A549 (cell line): Measurements from ENCODE around the gene PI4K2A.

Experiments
- CTCF ChIP-seq: fragments of >200 bp; sonication (Bioruptor Twin); formaldehyde crosslinking; IDR thresholded peaks from 3 replicates; pipeline ENCODE4 v1.5.1; 2016
- EP300 ChIP-seq, 2 experiments: fragments of >200 bp; sonication (Bioruptor Twin); formaldehyde crosslinking; IDR thresholded peaks; 2 replicates in 1 of 2; 3 replicates in 1 of 2; pipeline ENCODE4 v1.6.1; 2016 to 2017
- MAX ChIP-seq: IDR thresholded peaks from 2 replicates; pipeline ENCODE4 v1.6.1; 2012
- POLR2A ChIP-seq: IDR thresholded peaks from 2 replicates; pipeline ENCODE4 v1.6.1; 2012; ENCODE audit warnings: mild to moderate bottlenecking, low read length
- REST ChIP-seq: fragments of 200-600 bp; sonication (generic); IDR thresholded peaks from 2 replicates; pipeline ENCODE4 v1.6.1; 2016; ENCODE audit warnings: antibody characterized with exemption, mild to moderate bottlenecking, moderate library complexity
- SMC3 ChIP-seq: fragments of >200 bp; sonication (Bioruptor Twin); formaldehyde crosslinking; IDR thresholded peaks from 3 replicates; pipeline ENCODE4 v1.6.1; 2018; ENCODE audit warnings: inconsistent platforms

- TF ChIP-seq REST (no peak), CTCF (no peak), POLR2A (no peak), EP300 (IDR thresholded peaks at IDR 0.05) (no peak), SMC3 (no peak), MAX (no peak)
Observed at GRCh38 chr10:97673736-97674525, 33.5 kb downstream of the PI4K2A start.
